Esophagus mucosa (tissue), 1 donor: ENCODE measurements around the gene FAM227A. TPM values are rescaled to one million over a fixed set of nuclear protein-coding genes. Genes with fewer than 3 reads are reported as not detected.
"Not testable (repeated sequence)": the region's sequence is repeated elsewhere in the genome, so short reads cannot be mapped to it uniquely, and the experiment has no call there.

Experiments used
- ATAC-seq: fragments of 200-7000 bp; cut with Tn5 transposase; one replicate; pipeline ENCODE4 v1.9.1; 2020
- total RNA-seq: library from RNA; stranded (reverse); gene quantifications from one replicate; pipeline ENCODE4 v1.2.4, GENCODE V29; 2023
- donor health status: DM: yes; HTN: yes; CAD: no.

Gene FAM227A
- total RNA-seq, 1 donor from 2014 or later: 0.72 TPM

GRCh38 chr22:38657045-38657909, 1.1 kb upstream of the FAM227A start:
- ATAC-seq: peak; percentile 16

DNA sequence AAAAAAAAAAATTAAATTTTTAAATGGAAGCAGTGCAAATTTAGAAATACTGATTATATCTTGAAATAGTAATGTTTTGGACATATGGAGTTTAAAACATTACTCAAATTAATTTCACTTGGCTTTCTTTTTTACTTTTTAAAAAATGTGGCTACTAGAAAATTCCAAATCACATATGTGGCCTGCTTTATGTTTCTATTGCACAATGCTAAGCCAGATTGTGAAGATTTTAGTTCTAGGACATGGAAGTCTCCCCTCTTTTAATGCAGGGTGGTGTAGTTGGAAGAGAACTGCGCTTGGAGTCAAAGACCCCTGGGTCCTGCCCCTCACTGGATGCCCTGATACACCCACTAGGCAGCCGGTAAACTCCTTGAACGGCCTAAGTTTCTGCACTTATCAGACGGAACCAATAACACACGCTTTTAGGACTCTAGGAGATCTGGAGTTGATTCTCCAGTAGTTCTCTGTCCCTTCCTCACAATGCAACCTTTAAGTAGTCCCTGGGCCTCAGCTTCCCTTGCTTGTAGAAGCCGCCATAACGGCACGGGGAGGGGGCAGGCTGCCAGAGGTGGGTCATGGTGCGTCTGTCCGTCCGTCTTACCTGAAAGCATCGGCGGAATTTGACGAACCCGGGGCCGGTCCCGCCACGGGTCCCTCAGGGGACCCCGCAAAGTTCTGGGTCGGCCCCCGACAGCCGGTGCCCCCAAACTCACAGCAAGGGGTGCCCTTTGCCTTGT, 505 bp downstream of the FAM227A start:
- ATAC-seq: peak; percentile 6

GRCh38 chr22:38653741-38654140, 2.5 kb downstream of the FAM227A start:
- ATAC-seq: no peak

DNA sequence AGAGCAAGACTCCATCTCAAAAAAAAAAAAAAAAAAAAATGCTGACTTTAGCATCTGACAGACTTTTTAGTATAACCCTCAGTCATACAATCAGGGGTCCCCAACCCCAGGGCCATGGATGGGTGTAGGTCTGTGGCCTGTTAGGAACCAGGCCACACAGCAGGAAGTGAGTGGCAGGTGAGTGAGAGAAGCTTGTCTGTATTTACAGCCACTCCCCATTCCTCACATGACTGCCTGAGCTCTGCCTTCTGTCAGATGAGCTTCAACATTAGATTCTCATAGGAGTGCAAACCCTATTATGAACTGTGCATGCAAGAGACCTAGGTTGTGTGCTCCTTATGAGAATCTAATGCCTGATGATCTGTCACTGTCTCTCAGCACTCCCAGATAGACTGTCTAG, 3.3 kb downstream of the FAM227A start:
- peak; percentile 20 for ATAC-seq

- ATAC-seq: peak; percentile 64
These were observed 6.2 kb downstream of the FAM227A start for GRCh38 chr22:38649841-38650522.

GRCh38 chr22:38645430-38645829, 10.8 kb downstream of the FAM227A start:
- peak; percentile 74 for ATAC-seq

GRCh38 chr22:38644245-38644644, 11.9 kb downstream of the FAM227A start:
- ATAC-seq: peak; percentile 97

GRCh38 chr22:38641476-38642040, 14.6 kb downstream of the FAM227A start:
- no peak for ATAC-seq

GRCh38 chr22:38638728-38639127, 17.5 kb downstream of the FAM227A start:
- no peak for ATAC-seq

DNA sequence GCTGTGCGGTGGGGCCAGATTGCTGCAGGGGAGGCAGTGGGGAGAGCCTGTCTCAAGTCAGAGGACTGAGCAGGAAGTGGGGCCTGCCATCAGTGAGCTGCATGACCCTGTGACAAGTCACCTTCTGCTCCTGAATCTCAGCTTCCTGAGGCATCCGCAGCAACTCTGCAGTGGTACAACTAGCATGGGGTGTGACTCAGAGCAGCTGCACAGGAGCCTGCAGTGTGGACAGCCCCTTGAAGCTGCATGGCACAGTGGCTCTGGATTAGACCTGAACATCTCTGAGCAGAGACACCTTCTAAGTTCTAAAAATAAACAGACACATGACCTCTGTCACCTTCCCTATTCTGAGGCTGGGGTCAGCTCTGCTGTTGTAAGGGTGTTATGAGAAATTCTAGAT, 18.0 kb downstream of the FAM227A start:
- ATAC-seq: no peak

DNA sequence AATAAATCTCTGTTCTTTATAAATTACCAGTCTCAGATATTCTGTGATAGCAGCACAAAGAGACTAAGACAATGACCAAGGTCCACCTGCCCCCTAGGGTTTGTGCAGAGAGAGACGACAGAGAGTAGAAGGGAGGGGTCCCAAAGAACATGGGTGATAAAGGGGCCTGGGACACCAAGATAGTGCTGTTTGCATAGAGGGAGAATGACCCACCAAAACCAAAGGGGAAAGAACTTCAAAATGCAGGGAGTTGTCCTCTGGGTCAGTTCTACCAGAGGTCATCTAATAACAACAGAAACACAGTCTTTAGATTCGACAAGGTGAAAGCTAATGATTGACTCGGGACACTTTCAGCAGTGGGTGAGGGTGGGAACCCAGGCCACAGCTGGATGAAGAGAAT, 23.7 kb downstream of the FAM227A start:
- no peak for ATAC-seq

GRCh38 chr22:38631724-38632123, 24.5 kb downstream of the FAM227A start:
- ATAC-seq: no peak

- ATAC-seq: no peak
These were observed 27.1 kb downstream of the FAM227A start for GRCh38 chr22:38629108-38629507.

DNA sequence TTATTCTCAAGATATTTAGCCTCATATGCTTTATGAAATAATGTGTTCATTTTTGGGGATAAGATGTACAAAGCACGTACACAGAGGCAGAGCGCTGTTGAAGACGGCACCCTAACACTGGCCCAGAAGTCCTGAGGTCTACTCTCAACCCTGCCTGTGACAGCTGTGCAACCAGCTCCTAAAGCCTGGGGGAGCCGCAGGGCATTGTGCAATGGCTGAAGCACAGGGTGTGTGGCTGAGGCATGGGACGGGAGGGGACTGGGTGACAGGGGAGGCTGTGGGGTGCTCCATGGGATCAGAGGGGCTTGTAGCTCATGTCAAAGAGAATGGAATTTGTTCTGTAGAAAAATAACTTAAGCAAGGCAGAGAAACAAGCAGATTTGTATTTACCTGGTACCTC, 27.7 kb downstream of the FAM227A start:
- peak; percentile 36 for ATAC-seq

DNA sequence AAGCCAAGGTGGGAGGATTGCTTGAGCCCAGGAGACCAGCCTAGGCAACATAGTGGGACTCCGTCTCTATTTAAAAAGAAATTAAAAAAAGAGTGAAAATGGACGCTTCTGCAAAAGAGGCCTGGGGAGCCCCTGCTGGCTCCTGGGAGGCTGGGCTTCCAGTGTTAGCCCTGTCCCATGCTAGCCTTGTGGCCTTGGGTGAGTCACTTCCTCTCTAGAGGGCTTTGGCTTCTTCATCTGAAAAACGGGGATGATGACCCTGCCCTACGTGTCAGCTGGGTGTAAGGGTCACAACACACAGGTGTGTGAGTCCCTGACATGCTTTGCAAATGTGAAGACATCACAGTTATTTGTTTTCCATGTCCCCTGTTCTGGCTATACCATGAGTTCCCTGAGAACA, 32.8 kb downstream of the FAM227A start:
- no peak for ATAC-seq

GRCh38 chr22:38618682-38619081, 37.5 kb downstream of the FAM227A start:
- no peak for ATAC-seq

- no peak for ATAC-seq
These were observed 37.9 kb downstream of the FAM227A start for GRCh38 chr22:38618258-38618657.

GRCh38 chr22:38615064-38615405, 41.2 kb downstream of the FAM227A start:
- not testable (repeated sequence) for ATAC-seq

GRCh38 chr22:38614332-38615063, 41.7 kb downstream of the FAM227A start:
- peak; percentile 42 for ATAC-seq

DNA sequence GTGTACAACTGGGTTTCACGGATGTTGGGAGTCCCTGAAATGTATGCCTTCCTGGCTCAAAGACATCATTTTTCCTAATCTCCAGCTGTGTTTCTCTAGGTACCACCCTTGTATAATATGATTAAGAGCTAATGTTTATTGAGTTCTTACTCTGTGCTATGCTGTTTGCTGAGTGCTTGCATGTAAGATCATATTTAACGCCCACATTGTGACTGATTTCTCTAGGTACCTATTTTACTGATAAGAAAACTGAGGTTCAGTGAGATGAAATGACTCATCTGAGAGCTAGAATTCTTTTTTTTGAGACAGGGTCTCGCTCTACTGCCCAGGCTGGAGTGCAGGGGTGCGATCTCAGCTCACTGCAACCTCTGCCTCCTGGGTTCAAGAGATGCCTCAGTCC, 42.6 kb downstream of the FAM227A start:
- ATAC-seq: no peak

- peak; percentile 42 for ATAC-seq
These were observed 43.8 kb downstream of the FAM227A start for GRCh38 chr22:38612217-38613006.
